HG03280 (cell line): ENCODE results near the gene CD99.
"Not testable (repeated sequence)": the region's sequence is repeated elsewhere in the genome, so short reads cannot be mapped to it uniquely, and the experiment has no call there.

Experiments
- ATAC-seq: cut with Tn5 transposase; IDR thresholded peaks from one replicate; pipeline ENCODE4 v1.9.1; 2021; ENCODE audit warnings: mild to moderate bottlenecking, moderate library complexity; ENCODE audit not compliant: unreplicated experiment

Gene CD99

DNA sequence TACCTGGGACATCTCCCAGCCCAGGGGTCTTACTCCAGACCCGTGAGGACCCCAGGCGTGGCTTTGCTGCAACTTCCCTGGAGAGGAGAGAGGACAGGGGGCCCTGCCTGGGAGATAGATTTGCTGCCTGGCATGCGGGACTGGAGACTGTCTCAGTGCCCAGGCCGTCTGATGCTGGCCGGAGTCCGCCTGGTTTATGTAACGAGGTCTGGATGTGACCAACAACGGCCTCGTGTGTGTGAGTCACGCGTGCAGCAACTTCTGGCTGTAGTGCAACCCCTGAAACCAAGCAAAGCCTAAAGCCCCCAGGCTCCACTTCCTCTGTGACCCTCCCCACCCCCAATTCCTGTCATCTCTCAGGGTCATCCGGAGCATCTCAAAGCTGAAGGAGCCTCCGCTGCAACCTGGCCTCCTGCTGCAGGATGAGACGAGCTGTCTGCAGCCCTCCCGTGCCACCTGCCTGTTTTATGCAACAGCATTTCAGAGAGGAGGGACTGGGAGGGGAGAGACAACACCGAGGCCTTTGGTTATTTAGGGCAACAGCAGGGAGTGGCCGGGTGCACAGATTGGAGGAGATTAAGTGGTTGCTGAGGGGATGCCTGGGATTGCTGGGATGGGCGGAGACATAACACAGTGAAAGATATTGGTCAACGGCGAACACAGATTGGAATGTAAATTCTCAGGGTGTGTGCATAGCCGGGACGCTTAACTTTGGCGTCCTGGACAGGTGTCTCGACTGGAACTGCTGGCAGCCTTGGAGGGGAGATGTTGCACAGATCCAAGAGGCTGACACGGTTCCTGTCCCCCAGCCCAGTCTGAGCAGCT, 76.7 kb downstream of the CD99 start:
- ATAC-seq, result no peak

DNA sequence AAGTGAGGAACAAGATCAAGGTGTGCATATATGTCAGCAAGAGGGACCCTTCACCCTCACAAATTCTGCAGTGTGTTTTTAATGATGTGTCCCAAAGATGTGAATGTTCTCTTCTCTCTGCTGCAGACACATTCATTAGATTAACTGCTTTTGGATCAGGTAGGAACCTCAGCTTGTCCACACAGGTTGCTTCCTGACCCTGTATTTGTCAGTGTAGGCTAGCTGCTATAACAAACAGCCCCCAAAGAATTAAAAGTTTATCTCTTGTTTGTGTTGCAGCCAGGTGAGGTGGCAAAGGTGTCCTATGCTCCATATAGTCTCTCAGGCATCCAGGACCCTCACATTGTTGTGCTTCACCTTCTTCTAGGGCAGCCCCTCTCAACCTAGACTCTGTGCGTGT, 78.5 kb downstream of the CD99 start:
- ATAC-seq, result no peak

DNA sequence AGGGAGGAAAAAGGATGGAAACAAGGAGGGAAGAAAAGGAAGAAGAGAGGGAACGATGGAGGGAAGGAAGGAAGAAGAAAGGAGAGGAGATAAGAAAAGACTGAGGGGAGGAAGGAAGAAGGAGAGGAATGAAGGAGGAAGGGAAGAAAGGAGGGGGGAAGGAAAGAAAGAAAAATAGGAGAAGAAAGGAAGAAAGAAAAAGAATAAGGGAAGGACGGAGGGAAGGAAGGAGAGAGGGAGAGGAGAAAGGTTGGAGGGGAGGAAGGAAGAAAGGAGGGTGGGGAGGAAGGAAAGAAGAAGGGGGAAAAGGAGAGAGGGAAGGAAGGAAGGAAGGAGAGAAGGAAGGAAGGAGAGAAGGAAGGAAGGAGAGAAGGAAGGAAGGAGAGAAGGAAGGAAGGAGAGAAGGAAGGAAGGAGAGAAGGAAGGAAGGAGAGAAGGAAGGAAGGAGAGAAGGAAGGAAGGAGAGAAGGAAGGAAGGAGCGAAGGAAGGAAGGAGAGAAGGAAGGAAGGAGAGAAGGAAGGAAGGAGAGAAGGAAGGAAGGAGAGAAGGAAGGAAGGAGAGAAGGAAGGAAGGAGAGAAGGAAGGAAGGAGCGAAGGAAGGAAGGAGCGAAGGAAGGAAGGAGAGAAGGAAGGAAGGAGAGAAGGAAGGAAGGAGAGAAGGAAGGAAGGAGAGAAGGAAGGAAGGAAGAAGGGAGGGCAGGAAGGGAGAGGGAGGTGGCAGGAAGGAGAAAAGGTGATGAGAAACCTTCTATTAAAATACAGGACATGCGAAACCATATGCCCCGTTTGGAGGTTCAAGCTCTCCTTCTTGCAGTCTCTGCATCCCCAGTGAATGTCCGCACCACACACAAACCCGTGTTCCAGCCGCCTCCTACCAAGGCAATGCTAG, 82.3 kb downstream of the CD99 start:
- ATAC-seq, result not testable (repeated sequence)

DNA sequence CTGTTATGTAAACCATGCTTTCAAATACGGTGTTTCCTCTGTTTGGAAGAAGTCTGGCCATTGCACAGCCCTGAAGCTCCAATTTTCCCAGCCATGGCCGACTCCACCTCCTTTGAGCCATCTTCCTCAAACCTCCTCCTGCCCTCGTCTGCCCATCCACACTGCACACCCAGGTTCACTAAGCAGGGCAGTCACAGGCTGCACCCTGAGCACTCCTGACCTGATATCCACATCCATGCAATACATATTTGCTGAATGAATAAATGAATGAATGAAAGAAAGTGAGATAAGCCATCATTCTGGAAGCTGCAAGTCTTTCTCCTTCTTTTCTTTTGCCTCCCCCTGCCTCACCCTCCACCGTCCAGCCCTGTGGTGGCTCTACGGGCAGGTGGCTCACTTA, 83.0 kb downstream of the CD99 start:
- no peak for ATAC-seq

DNA sequence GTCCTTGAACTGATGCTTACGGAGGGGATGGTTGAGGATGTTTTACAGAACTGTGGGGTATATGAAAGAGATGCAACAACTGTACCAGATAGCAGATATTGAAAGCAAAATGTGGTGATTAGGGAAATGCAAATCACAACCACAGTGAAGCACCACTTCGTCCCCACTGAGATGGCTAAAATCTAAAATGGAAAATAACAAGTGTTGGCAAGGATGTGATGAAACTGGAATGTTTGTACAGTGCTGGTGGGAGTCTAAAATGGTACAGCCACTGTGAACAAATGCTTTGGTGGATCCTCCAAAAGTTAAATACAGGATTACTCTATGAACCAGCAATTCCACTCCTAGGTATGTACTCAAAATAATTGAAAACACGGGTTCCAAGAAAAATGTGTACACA, 83.7 kb downstream of the CD99 start:
- ATAC-seq, result no peak

DNA sequence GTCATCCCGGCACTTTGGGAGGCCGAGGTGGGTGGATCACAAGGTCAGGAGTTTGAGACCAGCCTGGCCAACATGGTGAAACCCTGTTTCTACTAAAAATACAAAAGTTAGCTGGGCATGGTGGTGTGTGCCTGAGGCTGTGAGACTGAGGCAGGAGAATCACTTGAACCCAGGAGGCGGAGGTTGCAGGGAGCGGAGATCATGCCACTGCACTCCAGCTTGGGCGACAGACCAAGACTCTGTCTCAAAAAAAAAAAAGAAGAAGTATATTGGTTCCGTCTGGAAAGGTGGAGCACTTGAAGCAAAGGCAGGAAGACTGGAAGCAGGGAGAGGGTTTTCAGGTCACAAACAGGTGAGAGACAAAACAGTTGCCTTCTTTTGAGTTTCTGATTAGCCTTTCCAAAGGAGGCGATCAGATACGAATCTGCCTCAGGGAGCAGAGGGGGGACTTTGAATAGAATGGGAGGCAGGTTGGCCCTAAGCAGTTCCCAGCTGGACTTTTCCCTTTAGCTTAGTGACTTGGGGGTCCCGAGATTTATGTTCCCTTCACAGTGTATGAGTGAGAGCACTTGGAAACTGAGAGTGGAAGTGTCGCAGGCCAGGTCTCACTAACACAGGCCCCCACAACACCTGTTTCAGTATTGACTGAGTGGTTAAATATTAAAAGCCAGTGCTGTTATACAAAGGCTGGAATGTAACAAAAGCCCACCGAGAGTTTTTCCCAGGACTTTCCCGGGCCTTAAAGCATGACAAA, 89.6 kb downstream of the CD99 start:
- not testable (repeated sequence) for ATAC-seq

DNA sequence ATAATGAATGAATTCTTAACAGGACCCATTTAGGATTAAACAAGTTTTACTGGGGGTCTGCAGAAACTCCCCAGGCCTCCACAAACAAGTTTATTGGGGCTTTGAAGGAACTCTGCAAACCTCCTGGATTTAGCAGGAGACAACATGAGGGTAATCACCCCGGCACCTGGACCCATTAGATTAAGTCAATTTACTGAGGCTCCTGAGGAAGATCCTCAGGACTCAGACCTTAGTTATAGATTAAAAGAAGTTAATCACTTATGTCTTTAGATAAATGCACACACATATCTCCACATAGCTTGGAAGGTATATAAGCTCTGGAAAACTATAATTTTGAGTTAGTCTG, 90.1 kb downstream of the CD99 start:
- ATAC-seq, result no peak

DNA sequence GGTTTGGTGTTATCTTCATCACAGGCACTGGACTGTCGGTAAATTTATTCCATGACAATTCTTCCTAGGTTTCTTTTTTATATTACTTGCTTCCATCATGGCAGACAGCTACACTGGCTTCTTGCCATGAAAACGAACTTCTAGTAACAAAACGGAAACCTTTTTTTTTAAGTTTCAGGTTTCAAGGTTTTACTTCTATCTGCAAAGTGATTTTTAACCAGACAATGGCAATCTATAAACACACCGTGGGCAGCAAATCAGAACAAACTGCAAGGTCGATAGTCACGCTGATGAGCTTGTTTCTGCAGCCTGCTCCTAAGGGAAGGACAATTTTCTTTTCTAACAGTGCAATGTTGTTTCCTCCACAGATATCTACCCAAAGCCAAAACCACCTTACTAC, 90.6 kb downstream of the CD99 start:
- no peak for ATAC-seq

DNA sequence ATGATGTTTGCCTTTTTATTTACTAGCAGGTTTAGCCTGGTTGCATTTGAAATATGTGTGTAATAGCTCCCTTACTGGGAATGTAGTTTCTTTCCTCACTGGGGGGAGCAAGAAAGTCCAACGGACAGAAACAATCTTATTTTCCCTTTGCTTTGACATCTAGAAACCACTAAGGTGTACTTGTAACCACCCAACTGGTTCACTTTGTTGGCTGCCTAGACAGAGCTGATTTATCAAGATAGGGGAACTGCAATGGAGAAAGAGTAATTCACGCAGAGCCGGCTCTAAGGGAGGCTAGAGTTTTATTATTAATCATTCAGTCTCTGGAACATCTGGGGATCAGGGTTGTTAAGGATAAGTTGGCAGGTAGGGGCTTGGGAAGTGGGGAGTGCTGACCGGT, 91.1 kb downstream of the CD99 start:
- ATAC-seq, result no peak

DNA sequence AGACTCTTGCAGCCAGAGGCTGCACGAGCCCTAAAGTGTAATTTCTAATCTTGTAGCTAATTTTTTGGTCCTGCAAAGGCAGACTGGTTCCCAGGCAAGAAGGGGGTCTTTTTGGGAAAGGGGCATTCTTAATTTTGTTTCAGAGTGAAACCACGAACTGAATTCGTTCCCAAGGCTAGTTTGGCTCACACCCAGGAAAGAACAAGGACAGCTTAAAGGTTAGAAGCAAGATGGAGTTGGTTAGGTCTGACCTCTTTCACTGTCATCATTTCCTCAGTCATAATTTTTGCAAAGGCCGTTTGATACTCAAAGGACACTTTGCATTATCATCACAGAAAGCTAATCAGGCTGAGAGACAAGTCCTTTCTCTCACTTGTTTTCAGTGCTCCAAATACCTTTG, 91.7 kb downstream of the CD99 start:
- no peak for ATAC-seq

DNA sequence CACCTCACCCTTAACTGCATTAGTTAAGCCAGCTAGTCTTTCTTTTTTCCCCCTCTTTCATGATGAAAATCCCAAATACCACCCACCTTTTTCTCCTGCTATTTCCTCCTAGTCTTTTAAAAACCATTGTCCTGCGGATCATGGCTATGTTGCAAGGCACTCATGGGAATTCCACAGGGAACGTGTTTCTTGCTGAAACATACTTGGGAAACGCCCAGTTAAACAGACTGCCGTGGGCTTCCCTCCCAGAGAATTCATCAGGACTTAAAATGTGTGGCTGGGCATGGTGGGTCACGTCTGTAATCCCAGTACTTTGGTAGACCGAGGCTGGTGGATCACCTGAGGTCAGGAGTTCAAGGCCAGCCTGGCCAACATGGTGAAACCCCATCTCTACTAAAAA, 92.9 kb downstream of the CD99 start:
- no peak for ATAC-seq

DNA sequence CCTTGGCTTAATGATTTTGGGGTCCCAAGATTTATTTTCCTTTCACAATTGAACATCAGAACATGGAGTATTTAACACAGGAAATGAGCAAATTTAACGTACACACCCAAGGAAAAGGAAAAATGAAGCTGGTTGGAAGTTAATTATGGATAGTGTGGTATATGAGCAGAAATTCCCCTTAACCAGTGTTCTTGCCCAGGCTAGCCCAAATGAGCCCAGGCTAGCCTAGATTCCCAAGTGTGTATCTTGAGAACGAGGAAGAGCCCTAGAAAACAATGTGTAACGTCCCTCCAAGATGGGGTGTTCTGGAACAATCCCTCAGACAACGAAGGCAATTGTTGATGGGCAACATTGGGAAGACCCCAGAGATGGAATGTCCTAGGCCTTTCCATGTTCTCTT, 94.4 kb downstream of the CD99 start:
- no peak for ATAC-seq

DNA sequence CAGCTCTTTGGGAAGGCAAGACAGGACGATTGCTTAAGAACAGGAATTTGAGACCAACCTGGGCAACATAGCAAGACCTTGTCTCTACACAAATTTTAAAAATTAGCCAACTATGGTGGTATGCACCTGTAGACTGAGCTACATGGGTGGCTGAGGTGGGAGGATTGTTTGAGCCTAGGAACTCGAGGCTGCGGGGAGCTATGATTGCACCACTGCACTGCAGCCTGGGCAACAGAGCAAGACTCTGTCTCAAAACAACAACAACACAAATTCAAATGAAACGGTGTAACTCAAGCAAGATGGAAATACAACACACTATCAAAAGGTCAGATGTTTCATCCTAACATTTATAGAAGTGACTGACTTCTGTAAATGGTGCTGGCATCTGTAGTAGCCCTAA, 97.9 kb downstream of the CD99 start:
- no peak for ATAC-seq

DNA sequence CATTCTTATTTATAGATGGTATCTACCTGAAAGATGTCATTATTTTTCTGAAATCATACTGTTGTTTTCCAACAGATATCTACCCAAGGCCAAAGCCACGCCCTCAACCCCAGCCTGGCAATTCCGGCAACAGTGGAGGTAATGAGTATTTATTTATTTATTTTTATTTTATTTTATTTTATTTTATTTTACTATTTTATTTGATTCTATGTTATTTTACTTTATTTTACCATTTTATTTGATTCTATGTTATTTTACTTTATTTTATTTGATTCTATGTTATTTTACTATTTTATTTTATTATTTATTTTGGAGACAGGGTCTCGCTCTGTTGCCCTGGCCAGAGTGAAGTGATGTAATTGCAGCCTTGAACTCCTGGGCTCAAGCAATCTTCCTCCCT, 98.5 kb downstream of the CD99 start:
- no peak for ATAC-seq
